GM10847 (cell line): Measurements from ENCODE around the gene DHRS9.

Experiments
- POLR2A ChIP-seq: IDR thresholded peaks from 2 replicates; pipeline ENCODE4 v1.6.1; 2011; ENCODE audit not compliant: insufficient read length; ENCODE audit errors: extremely low read depth

DHRS9 gene

DNA sequence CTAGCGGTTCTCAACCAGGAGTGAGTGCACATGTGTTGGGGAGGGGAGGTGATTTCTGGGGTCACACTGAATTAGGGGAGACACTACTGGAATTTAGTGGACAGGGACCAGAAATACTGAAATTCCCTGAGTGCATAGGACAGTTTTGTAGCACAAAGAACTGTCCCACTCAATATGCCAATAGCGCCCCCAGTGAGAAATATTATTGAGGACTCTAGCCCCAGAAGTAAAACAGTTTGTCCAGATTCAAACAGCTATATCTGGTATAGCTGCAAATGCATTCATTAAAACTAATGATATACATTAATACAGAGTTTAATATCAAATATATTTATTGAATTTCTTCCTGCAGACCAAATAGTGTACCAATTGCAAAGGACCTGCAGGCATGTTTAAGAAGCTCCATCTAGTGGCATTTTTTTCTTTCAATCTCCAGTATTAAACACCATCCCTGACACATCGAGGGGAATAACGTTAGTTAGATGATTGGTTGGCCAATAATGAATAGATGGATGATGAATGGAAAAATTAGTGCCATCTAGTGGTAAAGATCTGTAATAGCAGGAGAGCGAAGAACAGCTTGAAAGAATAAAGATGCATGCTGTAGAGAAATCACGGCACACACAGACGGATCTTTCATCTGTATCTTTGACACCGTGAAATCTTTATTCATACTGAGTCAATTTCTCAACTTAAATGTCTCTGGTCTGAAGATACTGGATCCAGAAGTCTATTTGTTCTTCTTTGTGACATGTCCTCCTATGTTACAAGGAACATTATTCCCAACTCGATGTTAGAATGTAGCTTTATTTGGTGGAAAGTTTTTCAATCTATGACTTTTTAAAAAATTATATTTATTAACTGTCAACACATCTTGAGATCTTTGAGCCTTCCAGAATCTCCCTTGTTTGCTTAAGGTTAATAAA, 62.5 kb downstream of the DHRS9 start:
- no peak for TF ChIP-seq POLR2A

DNA sequence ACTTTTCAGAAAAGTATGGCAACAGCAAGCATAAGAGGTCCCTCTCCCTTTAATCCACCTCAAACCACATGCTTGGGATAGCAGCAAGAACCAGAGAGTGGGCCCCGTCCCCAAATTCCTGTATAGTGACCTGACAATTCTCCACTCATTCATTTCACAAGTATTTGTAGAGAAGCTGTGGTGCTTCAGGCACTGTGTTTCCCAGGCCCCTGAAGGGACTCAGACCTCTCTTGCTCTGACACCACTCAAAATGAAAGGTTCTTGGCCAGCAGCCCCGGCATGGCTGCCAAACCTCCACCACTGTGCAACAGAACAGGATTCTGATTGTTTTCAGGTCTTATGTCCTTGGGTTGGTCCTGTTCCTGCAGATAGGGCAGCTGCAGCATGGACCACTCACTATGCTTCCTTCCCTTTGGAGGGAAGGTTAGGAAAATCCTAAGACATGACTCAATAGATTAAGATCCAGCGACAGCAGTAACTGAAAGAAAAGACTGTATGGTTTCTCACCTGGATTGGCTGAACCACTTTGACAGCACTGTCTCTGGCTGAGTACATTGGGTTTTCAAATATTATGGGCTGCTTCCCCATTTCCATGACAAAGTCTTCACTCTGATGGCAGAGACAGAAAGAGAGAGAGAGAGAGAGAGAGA, 67.6 kb downstream of the DHRS9 start:
- no peak for TF ChIP-seq POLR2A

DNA sequence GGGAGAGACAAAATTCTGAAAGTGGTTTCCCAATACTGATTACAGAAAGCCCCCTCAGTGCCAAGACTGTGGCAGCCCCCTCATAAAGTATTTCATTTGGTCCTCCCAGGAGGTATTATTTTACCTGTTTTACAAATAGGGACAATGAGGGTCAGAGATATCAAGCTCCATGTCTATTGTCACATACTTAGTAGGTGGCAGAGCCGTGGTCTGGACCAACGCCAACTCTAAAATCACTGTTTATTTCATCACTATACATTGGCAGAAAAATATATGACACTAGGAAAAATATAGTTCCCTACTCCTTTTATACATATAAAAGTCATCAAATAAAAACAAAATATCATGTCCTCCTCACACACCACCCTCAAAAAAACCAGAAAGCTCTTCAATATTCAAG, 68.6 kb downstream of the DHRS9 start:
- no peak for TF ChIP-seq POLR2A

GRCh38 chr2:169139145-169139544, 69.8 kb downstream of the DHRS9 start:
- TF ChIP-seq POLR2A = no peak

- TF ChIP-seq POLR2A = no peak
Measured at GRCh38 chr2:169139993-169140767, 70.8 kb downstream of the DHRS9 start.

DNA sequence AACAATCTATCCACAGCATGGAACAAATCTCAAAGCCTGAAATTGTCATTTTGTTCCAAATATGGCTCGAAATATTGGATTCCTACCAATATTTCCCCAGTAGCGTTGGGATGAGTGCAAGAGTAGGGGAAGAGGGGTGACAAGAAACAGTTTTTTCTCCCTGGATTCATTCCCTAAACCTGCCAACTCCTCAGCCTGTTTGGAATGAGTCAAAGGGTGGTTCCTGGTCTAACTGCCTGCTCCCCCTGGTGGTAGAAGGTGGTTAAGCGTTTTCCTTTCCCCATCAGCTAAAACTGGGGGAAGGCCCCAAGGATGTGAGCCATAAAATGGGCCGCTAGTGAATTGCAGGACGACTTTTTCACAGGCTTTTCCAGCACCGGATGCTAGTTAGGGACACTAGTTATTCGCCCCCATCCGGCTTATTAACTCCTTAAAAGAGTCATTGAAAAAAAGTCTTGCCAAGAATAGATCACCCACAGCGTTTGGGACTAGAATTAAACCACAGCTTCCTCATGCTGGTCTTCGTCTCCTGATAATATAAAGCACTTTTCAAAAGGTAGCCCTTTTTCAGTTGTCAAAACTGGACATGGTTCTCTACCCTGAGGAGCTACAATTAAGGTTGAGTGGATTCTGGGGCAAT, 72.5 kb downstream of the DHRS9 start:
- no peak for TF ChIP-seq POLR2A

- no peak for TF ChIP-seq POLR2A
Measured at GRCh38 chr2:169143998-169144397, 74.6 kb downstream of the DHRS9 start.
